Mononuclear cell (primary cell): ENCODE results near the gene TSTD1. TPM values are rescaled to one million over a fixed set of nuclear protein-coding genes. Genes with fewer than 3 reads are reported as not detected.
"Not testable (repeated sequence)": the region's sequence is repeated elsewhere in the genome, so short reads cannot be mapped to it uniquely, and the experiment has no call there.

Source experiments
- H3K27me3 ChIP-seq: 2 replicates; pipeline ENCODE4 v1.6.0; 2011; ENCODE audit warnings: low read length, control low read depth; ENCODE audit not compliant: insufficient read depth
- H3K4me1 ChIP-seq: 2 replicates; pipeline ENCODE4 v1.5.1; 2011; ENCODE audit warnings: mild to moderate bottlenecking, low read length, control low read depth; ENCODE audit not compliant: insufficient read depth
- H3K4me3 ChIP-seq: 2 replicates; pipeline ENCODE4 v1.5.1; 2011; ENCODE audit warnings: mild to moderate bottlenecking, low read length, moderate library complexity
- H3K9me3 ChIP-seq: 2 replicates; pipeline ENCODE4 v1.5.1; 2011; ENCODE audit warnings: low read depth, mild to moderate bottlenecking, control low read depth, low read length
- total RNA-seq: library from RNA; depleted of rRNA; stranded (reverse); fragments of >200 nt; gene quantifications from one replicate; pipeline ENCODE4 v1.2.3, GENCODE V29; 2012

The TSTD1 gene
- total RNA-seq, 1 donor = 37.0 TPM

GRCh38 chr1:161012420-161012819 lies 26.3 kb downstream of the TSTD1 start:
- Histone ChIP-seq H3K4me3 (no peak overlapping the region), H3K9me3 (no peaks in the 10 kb centered on the region), H3K27me3 (no peaks in the 10 kb centered on the region), H3K4me1 (peaks cover 33% of the 10 kb centered on the region)

- Histone ChIP-seq H3K4me1 (peaks cover 29% of the 10 kb centered on the region), H3K9me3 (no peaks in the 10 kb centered on the region), H3K4me3 (no peak overlapping the region), H3K27me3 (no peaks in the 10 kb centered on the region)
These were observed 29.1 kb downstream of the TSTD1 start for GRCh38 chr1:161009602-161010211.

DNA sequence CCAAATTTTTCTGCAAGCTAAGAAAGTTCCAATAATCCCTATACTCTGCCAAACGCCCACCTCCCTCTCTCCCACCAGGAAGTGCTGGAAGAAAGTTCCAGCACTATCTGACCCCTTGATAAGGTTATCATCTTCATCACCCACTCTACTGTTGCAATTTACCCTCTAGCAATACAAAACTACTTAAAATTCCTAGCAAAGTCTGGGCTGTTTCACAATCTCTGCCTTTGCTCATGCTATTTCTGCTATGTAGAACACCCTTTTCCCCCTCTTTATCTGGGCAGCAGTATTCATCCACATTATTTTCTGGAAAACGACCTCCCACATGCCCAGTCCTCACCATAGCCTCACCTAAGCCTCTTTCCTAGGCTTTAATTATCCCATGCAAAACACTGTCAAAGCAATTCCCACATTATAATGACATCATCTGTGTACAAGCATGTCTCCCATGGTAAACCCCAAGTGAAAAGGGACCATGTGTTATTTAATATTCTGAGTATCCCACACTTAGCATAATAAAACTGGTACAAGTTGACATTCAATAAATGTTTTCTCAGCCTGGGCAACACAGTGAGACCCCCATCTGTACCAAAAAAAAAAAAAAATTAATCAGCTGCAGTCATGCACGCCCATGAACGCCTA lies 29.8 kb downstream of the TSTD1 start:
- H3K4me1 ChIP-seq = peaks cover 22% of the 10 kb centered on the region
- no peaks in the 10 kb centered on the region for H3K9me3 ChIP-seq
- no peak overlapping the region for H3K4me3 ChIP-seq
- H3K27me3 ChIP-seq = no peaks in the 10 kb centered on the region

GRCh38 chr1:161007369-161007768 lies 31.4 kb downstream of the TSTD1 start:
- no peaks in the 10 kb centered on the region for H3K27me3 ChIP-seq
- no peak overlapping the region for H3K4me3 ChIP-seq
- H3K4me1 ChIP-seq = peaks cover 7% of the 10 kb centered on the region
- no peaks in the 10 kb centered on the region for H3K9me3 ChIP-seq

DNA sequence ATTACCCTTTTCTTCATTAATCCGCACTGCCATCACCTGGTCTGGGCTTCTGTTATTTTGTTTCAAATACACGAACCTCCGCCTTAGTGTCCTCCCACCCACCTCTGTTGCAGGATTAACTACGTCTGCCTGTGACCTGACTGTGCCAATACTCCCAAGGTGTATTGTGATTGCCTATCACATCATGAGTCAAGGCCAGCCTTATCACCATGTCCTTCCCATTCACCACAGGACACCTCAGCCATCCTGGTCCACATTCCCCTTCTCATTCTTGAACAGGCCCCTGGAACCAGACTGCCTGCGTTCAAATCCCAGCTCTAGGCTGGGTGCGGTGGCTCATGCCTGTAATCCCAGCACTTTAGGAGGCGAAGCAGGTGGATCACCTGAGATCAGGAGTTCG lies 32.2 kb downstream of the TSTD1 start:
- Histone ChIP-seq H3K4me3 (no peak overlapping the region), H3K9me3 (no peaks in the 10 kb centered on the region), H3K27me3 (no peaks in the 10 kb centered on the region), H3K4me1 (no peaks in the 10 kb centered on the region)

GRCh38 chr1:161001525-161001924 lies 37.2 kb downstream of the TSTD1 start:
- H3K4me3 ChIP-seq = no peak overlapping the region
- H3K4me1 ChIP-seq = peaks cover 5% of the 10 kb centered on the region
- no peaks in the 10 kb centered on the region for H3K27me3 ChIP-seq
- H3K9me3 ChIP-seq = no peaks in the 10 kb centered on the region

- Histone ChIP-seq H3K27me3 (no peaks in the 10 kb centered on the region), H3K4me3 (no peak overlapping the region), H3K9me3 (no peaks in the 10 kb centered on the region)
These were observed 37.9 kb downstream of the TSTD1 start for GRCh38 chr1:161000736-161001480.

DNA sequence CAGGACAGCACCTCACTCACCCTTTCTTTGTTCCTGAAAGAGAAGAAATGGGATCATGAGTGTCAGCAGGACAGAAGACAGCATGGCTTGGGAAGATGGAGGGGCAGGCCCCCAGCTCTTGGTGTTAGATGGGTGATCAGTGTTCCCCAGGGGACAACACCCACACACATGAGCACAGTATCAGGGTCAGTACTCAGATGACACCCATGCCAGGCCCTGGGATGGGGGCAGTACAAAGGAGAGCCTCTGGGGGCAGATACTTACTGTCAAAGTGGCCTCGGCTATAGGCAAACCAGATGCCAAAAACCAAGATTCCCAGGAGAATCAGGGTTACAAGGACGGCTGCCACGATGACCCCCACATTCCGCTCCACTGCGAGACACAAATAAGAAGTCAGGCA lies 39.4 kb downstream of the TSTD1 start:
- Histone ChIP-seq H3K9me3 (no peaks in the 10 kb centered on the region), H3K4me1 (peaks cover 5% of the 10 kb centered on the region), H3K4me3 (no peak overlapping the region), H3K27me3 (no peaks in the 10 kb centered on the region)

More at GRCh38 chr1:161000736-161001480, 37.9 kb downstream of the TSTD1 start:
- peaks cover 5% of the 10 kb centered on the region for H3K4me1 ChIP-seq

DNA sequence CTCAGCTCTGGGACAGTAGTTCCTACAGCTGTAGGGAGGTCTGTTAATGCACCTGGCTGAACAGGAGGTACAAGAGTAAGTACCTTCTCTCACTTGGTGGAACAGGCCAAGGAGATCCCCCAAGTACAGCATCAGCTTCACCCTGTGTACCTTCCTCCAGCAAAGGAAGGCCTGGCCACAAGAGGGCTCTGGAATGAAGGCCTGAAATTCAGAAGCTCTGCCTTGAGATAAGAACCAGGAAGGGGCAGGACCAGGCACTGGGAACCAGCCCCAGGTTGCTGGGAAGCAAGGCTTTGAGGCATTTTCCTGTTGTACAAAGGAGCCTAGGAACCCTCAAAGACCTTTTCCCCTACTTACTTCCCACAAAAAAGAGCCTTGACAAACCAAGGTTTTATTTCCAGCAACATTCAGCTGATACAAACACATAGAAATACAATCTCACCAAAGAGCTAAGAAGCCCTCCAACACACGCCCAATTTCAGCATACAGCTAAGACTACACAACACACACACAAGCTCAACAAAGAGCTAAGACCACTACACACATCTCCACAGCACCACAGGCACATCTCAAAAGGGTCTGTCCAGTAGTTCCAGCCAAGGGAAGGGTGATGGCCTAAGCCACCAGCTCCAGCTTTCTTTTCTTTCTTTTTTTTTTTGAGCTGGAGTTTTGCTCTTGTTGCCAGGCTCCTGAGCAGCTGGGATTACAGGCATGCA lies 41.3 kb downstream of the TSTD1 start:
- no peak overlapping the region for H3K4me3 ChIP-seq
- H3K27me3 ChIP-seq = no peaks in the 10 kb centered on the region
- peaks cover 5% of the 10 kb centered on the region for H3K4me1 ChIP-seq
- H3K9me3 ChIP-seq = no peaks in the 10 kb centered on the region

DNA sequence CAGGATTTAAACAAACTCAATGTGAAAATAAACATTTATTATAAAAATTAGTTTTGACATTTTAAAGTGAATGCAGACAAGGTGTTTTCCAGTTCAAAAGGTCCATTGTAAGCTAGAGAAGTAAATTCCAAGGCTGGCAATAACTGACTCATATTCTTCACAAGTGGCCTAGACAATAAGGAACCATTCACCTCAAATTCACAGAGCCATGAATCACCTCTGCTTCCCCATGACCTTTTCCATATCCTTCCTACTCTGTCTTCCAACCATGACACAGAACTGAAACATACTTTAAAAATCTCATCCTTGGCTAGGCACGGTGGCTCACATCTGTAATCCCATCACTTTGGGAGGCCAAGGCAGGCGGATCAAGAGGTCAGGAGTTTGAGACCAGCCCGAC lies 42.6 kb downstream of the TSTD1 start:
- H3K27me3 ChIP-seq = no peaks in the 10 kb centered on the region
- H3K4me1 ChIP-seq = peaks cover 5% of the 10 kb centered on the region
- no peak overlapping the region for H3K4me3 ChIP-seq
- H3K9me3 ChIP-seq = no peaks in the 10 kb centered on the region

DNA sequence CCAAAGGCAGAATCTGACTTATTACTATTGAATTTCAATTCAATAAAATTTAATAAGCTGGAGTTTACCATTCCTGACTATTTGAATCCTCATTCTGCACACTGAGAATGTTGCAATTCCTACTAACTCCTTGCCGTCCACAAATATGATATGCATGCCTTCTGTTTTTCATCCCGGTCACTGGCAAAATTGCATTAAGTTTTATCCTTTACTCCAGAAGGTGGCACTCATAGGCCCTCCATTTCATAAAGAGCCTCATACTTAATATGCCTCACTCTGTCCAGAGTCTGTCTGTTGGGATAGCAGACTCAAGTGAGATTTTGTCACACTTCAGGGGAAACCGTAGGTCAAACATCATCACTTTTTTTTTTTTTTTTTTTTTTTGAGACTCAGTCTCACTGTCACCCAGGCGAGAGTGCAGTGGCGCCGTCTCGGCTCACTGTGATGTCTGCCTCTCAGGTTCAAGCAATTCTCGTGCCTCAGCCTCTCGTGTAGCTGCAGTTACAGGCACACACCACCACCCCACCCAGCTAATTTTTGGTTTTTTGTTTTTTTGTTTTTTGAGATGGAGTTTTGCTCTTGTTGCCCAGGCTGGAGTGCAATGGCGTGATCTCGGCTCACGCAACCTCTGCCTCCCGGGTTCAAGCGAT lies 45.1 kb downstream of the TSTD1 start:
- Histone ChIP-seq H3K4me1 (peaks cover 13% of the 10 kb centered on the region), H3K9me3 (no peaks in the 10 kb centered on the region), H3K27me3 (no peaks in the 10 kb centered on the region), H3K4me3 (no peak overlapping the region)

GRCh38 chr1:160992036-160992435 lies 46.7 kb downstream of the TSTD1 start:
- H3K4me1 ChIP-seq, H3K4me3 ChIP-seq, H3K9me3 ChIP-seq, H3K27me3 ChIP-seq: not testable (repeated sequence)
